ENCODE results near the gene CLEC11A.
"Not testable (repeated sequence)": the region's sequence is repeated elsewhere in the genome, so short reads cannot be mapped to it uniquely, and the experiment has no call there.

CLEC11A gene

GRCh38 chr19:50743537-50743936 is 20.4 kb downstream of the CLEC11A start:
- no peaks in the 10 kb centered on the region for H3K9me3 ChIP-seq (ENCODE audit: control insufficient read depth, insufficient read depth, low read length)
- no peaks in the 10 kb centered on the region for H3K79me2 ChIP-seq (ENCODE audit: control insufficient read depth, low read length)
- H3K27ac ChIP-seq (ENCODE audit: low read depth, low read length) = no peak overlapping the region
- no peaks in the 10 kb centered on the region for H3K4me1 ChIP-seq (ENCODE audit: control insufficient read depth, low read length)
- H4K20me1 ChIP-seq (ENCODE audit: control insufficient read depth, insufficient read depth, low read depth, low read length) = no peaks in the 10 kb centered on the region
- no peaks in the 10 kb centered on the region for H3K27me3 ChIP-seq (ENCODE audit: control insufficient read depth, low read length)
- no peak for TF ChIP-seq EZH2phosphoT487 (IDR thresholded peaks at IDR 0.05; ENCODE audit: borderline replicate concordance, low read length)
- TF ChIP-seq CTCF (IDR thresholded peaks at IDR 0.05; ENCODE audit: low read depth, low read length, poor library complexity, severe bottlenecking) = no peak
- no peaks in the 10 kb centered on the region for H3K36me3 ChIP-seq (ENCODE audit: control insufficient read depth, low read length)
- no peaks in the 10 kb centered on the region for H3F3A ChIP-seq (ENCODE audit: control insufficient read depth, insufficient read depth)
- no peaks in the 10 kb centered on the region for H3K9me2 ChIP-seq (replicated peaks; ENCODE audit: control insufficient read depth, low read length)
- H3K4me2 ChIP-seq (ENCODE audit: low read length) = no peak overlapping the region
- no peak overlapping the region for H3K4me3 ChIP-seq (ENCODE audit: low read length)

- Histone ChIP-seq H3K27ac (ENCODE audit: low read depth, low read length) (no peak overlapping the region), H3F3A (ENCODE audit: control insufficient read depth, insufficient read depth) (no peaks in the 10 kb centered on the region; the same call in 1 of the 2 replicates), H3K4me1 (ENCODE audit: control insufficient read depth, low read length) (peaks cover 3% of the 10 kb centered on the region; the same call in 1 of the 2 replicates), H4K20me1 (ENCODE audit: control insufficient read depth, insufficient read depth, low read depth, low read length) (no peaks in the 10 kb centered on the region), H3K79me2 (ENCODE audit: control insufficient read depth, low read length) (no peaks in the 10 kb centered on the region), H3K9me2 (replicated peaks; ENCODE audit: control insufficient read depth, low read length) (no peaks in the 10 kb centered on the region), H3K4me3 (ENCODE audit: low read length) (no peak overlapping the region), H3K4me2 (ENCODE audit: low read length) (no peak overlapping the region), H3K36me3 (ENCODE audit: control insufficient read depth, low read length) (no peaks in the 10 kb centered on the region), H3K9me3 (ENCODE audit: control insufficient read depth, insufficient read depth, low read length) (no peaks in the 10 kb centered on the region), H3K27me3 (ENCODE audit: control insufficient read depth, low read length) (no peaks in the 10 kb centered on the region)
- TF ChIP-seq EZH2phosphoT487 (IDR thresholded peaks at IDR 0.05; ENCODE audit: borderline replicate concordance, low read length) (no peak), CTCF (IDR thresholded peaks at IDR 0.05; ENCODE audit: low read depth, low read length, poor library complexity, severe bottlenecking) (no peak)
Observed at GRCh38 chr19:50745221-50745620, 22.1 kb downstream of the CLEC11A start.

GRCh38 chr19:50747141-50747540 is 24.0 kb downstream of the CLEC11A start:
- H4K20me1 ChIP-seq (ENCODE audit: control insufficient read depth, insufficient read depth, low read depth, low read length); H3K4me1 ChIP-seq (ENCODE audit: control insufficient read depth, low read length); H3K27ac ChIP-seq (ENCODE audit: low read depth, low read length); H3F3A ChIP-seq (ENCODE audit: control insufficient read depth, insufficient read depth); H3K79me2 ChIP-seq (ENCODE audit: control insufficient read depth, low read length); H3K9me3 ChIP-seq (ENCODE audit: control insufficient read depth, insufficient read depth, low read length); H3K9me2 ChIP-seq (replicated peaks; ENCODE audit: control insufficient read depth, low read length); H3K36me3 ChIP-seq (ENCODE audit: control insufficient read depth, low read length); H3K4me3 ChIP-seq (ENCODE audit: low read length); H3K27me3 ChIP-seq (ENCODE audit: control insufficient read depth, low read length); H3K4me2 ChIP-seq (ENCODE audit: low read length): not testable (repeated sequence)

GRCh38 chr19:50749490-50749889 is 26.3 kb downstream of the CLEC11A start:
- Histone ChIP-seq H3K4me2 (ENCODE audit: low read length) (no peak overlapping the region), H3K4me3 (ENCODE audit: low read length) (no peak overlapping the region), H3F3A (ENCODE audit: control insufficient read depth, insufficient read depth) (no peaks in the 10 kb centered on the region; the same call in 1 of the 2 replicates), H3K27me3 (ENCODE audit: control insufficient read depth, low read length) (no peaks in the 10 kb centered on the region), H3K79me2 (ENCODE audit: control insufficient read depth, low read length) (no peaks in the 10 kb centered on the region), H3K9me3 (ENCODE audit: control insufficient read depth, insufficient read depth, low read length) (no peaks in the 10 kb centered on the region), H3K36me3 (ENCODE audit: control insufficient read depth, low read length) (no peaks in the 10 kb centered on the region), H3K27ac (ENCODE audit: low read depth, low read length) (no peak overlapping the region), H3K4me1 (ENCODE audit: control insufficient read depth, low read length) (peaks cover 3% of the 10 kb centered on the region; the same call in 1 of the 2 replicates), H3K9me2 (replicated peaks; ENCODE audit: control insufficient read depth, low read length) (no peaks in the 10 kb centered on the region), H4K20me1 (ENCODE audit: control insufficient read depth, insufficient read depth, low read depth, low read length) (no peaks in the 10 kb centered on the region)
- no peak for TF ChIP-seq EZH2phosphoT487 (IDR thresholded peaks at IDR 0.05; ENCODE audit: borderline replicate concordance, low read length)
